Measurements from ENCODE around the gene ULK4.

DNA sequence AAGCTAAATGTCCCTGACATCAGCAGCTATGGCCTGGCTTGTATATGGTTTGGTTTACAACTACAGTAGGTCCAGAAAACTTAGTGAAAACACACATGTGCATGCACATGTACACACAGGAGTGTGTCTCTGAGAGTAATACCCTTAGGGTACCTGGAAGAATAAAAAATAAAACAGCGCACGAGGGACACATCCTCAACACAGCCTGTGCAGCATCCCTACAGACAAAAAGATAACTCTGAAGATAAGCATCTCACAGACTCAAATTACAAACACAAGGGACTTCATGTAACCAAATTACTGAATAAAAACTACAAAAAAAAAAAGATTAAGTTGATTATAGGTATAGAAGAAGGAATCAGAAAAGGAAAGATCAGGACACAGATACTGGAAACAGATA, 653.8 kb downstream of the ULK4 start:
- TF ChIP-seq MXI1 (conservative IDR thresholded peaks at IDR 0.05; ENCODE audit: poor library complexity, severe bottlenecking), result no peak
- TF ChIP-seq, protein P1, sequence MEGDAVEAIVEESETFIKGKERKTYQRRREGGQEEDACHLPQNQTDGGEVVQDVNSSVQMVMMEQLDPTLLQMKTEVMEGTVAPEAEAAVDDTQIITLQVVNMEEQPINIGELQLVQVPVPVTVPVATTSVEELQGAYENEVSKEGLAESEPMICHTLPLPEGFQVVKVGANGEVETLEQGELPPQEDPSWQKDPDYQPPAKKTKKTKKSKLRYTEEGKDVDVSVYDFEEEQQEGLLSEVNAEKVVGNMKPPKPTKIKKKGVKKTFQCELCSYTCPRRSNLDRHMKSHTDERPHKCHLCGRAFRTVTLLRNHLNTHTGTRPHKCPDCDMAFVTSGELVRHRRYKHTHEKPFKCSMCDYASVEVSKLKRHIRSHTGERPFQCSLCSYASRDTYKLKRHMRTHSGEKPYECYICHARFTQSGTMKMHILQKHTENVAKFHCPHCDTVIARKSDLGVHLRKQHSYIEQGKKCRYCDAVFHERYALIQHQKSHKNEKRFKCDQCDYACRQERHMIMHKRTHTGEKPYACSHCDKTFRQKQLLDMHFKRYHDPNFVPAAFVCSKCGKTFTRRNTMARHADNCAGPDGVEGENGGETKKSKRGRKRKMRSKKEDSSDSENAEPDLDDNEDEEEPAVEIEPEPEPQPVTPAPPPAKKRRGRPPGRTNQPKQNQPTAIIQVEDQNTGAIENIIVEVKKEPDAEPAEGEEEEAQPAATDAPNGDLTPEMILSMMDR (IDR thresholded peaks at IDR 0.05; ENCODE audit: poor library complexity, severe bottlenecking), result no peak
- TF ChIP-seq, protein P2, sequence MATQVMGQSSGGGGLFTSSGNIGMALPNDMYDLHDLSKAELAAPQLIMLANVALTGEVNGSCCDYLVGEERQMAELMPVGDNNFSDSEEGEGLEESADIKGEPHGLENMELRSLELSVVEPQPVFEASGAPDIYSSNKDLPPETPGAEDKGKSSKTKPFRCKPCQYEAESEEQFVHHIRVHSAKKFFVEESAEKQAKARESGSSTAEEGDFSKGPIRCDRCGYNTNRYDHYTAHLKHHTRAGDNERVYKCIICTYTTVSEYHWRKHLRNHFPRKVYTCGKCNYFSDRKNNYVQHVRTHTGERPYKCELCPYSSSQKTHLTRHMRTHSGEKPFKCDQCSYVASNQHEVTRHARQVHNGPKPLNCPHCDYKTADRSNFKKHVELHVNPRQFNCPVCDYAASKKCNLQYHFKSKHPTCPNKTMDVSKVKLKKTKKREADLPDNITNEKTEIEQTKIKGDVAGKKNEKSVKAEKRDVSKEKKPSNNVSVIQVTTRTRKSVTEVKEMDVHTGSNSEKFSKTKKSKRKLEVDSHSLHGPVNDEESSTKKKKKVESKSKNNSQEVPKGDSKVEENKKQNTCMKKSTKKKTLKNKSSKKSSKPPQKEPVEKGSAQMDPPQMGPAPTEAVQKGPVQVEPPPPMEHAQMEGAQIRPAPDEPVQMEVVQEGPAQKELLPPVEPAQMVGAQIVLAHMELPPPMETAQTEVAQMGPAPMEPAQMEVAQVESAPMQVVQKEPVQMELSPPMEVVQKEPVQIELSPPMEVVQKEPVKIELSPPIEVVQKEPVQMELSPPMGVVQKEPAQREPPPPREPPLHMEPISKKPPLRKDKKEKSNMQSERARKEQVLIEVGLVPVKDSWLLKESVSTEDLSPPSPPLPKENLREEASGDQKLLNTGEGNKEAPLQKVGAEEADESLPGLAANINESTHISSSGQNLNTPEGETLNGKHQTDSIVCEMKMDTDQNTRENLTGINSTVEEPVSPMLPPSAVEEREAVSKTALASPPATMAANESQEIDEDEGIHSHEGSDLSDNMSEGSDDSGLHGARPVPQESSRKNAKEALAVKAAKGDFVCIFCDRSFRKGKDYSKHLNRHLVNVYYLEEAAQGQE (IDR thresholded peaks at IDR 0.05; ENCODE audit: borderline replicate concordance), result no peak
- TF ChIP-seq POLR2AphosphoS5 (IDR thresholded peaks at IDR 0.05), result no peak
- TF ChIP-seq RAD21 (conservative IDR thresholded peaks at IDR 0.05), result no peak
- no peak for TF ChIP-seq EZH2 (IDR thresholded peaks at IDR 0.05; ENCODE audit: borderline replicate concordance, insufficient read depth, low read length, poor library complexity, severe bottlenecking)

All from neural cell (in vitro differentiated cells).